Measurements from ENCODE around the gene PLSCR2.
A peak's percentile ranks its signal among the peaks of the same experiment; 100 is the strongest.

Gene PLSCR2

DNA sequence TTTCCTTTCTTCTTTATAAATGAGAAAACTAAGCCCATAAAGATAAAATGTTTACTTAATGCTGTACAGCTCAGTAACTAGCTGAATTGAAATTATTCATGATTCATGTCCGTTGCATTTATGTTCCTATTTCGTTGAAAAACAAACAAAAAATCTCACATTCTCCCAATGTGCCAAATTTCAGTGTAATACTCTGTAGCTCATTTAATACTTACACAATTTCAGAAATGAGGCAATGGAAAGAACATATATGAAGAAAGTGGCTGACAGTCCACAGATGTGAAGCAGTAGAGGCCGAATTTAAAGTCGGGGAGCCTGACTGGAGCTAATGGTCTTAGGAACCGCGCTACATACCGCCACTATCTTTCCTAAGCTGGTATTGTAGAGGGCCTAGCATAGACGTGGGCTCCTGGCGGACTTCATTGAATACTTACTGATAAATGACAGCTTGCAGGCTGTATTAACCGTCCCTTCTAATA is 651 bp downstream of the PLSCR2 start:
- peak overlapping the region; percentile 82 for H3K27ac ChIP-seq (ENCODE audit: low read length)
- H3K9me3 ChIP-seq (ENCODE audit: insufficient read depth, low read length), result no peaks in the 10 kb centered on the region
- peaks cover 59% of the 10 kb centered on the region for H3K4me1 ChIP-seq (ENCODE audit: low read length)
- TF ChIP-seq, protein P1, sequence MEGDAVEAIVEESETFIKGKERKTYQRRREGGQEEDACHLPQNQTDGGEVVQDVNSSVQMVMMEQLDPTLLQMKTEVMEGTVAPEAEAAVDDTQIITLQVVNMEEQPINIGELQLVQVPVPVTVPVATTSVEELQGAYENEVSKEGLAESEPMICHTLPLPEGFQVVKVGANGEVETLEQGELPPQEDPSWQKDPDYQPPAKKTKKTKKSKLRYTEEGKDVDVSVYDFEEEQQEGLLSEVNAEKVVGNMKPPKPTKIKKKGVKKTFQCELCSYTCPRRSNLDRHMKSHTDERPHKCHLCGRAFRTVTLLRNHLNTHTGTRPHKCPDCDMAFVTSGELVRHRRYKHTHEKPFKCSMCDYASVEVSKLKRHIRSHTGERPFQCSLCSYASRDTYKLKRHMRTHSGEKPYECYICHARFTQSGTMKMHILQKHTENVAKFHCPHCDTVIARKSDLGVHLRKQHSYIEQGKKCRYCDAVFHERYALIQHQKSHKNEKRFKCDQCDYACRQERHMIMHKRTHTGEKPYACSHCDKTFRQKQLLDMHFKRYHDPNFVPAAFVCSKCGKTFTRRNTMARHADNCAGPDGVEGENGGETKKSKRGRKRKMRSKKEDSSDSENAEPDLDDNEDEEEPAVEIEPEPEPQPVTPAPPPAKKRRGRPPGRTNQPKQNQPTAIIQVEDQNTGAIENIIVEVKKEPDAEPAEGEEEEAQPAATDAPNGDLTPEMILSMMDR (IDR thresholded peaks at IDR 0.05; ENCODE audit: low read depth, low read length), result no peak
- TF ChIP-seq EZH2phosphoT487 (IDR thresholded peaks at IDR 0.05; ENCODE audit: low read depth), result no peak
- no peaks in the 10 kb centered on the region for H4K20me1 ChIP-seq (ENCODE audit: insufficient read depth, low read length)
- peak overlapping the region; percentile 84 for H3K4me2 ChIP-seq (ENCODE audit: low read length)
- no peaks in the 10 kb centered on the region for H3K27me3 ChIP-seq (ENCODE audit: low read depth, low read length)
- H3K4me3 ChIP-seq (ENCODE audit: low read length), result peak overlapping the region; percentile 83
- H3K9ac ChIP-seq (ENCODE audit: low read length), result peak overlapping the region; percentile 83
- no peaks in the 10 kb centered on the region for H3K79me2 ChIP-seq (ENCODE audit: low read length)
- no peaks in the 10 kb centered on the region for H3K36me3 ChIP-seq (replicated peaks; ENCODE audit: low read depth, low read length)
- peak overlapping the region; percentile 81 for H2AFZ ChIP-seq (ENCODE audit: low read depth, low read length)

- no peaks in the 10 kb centered on the region for H3K79me2 ChIP-seq (ENCODE audit: low read length)
- no peaks in the 10 kb centered on the region for H3K36me3 ChIP-seq (replicated peaks; ENCODE audit: low read depth, low read length)
- TF ChIP-seq, protein P1 (IDR thresholded peaks at IDR 0.05; ENCODE audit: low read depth, low read length), result no peak
- no peak for TF ChIP-seq EZH2phosphoT487 (IDR thresholded peaks at IDR 0.05; ENCODE audit: low read depth)
- peak overlapping the region; percentile 81; the same call in 1 of the 2 replicates for H2AFZ ChIP-seq (ENCODE audit: low read depth, low read length)
- peak overlapping the region; percentile 83 for H3K4me3 ChIP-seq (ENCODE audit: low read length)
- peak overlapping the region; percentile 82 for H3K27ac ChIP-seq (ENCODE audit: low read length)
- H3K9me3 ChIP-seq (ENCODE audit: insufficient read depth, low read length), result no peaks in the 10 kb centered on the region
- peak overlapping the region; percentile 84 for H3K4me2 ChIP-seq (ENCODE audit: low read length)
- peak overlapping the region; percentile 83 for H3K9ac ChIP-seq (ENCODE audit: low read length)
- no peaks in the 10 kb centered on the region for H4K20me1 ChIP-seq (ENCODE audit: insufficient read depth, low read length)
- H3K4me1 ChIP-seq (ENCODE audit: low read length), result peaks cover 59% of the 10 kb centered on the region
- no peaks in the 10 kb centered on the region for H3K27me3 ChIP-seq (ENCODE audit: low read depth, low read length)
These were observed 1.1 kb downstream of the PLSCR2 start for GRCh38 chr3:146468234-146468633.

DNA sequence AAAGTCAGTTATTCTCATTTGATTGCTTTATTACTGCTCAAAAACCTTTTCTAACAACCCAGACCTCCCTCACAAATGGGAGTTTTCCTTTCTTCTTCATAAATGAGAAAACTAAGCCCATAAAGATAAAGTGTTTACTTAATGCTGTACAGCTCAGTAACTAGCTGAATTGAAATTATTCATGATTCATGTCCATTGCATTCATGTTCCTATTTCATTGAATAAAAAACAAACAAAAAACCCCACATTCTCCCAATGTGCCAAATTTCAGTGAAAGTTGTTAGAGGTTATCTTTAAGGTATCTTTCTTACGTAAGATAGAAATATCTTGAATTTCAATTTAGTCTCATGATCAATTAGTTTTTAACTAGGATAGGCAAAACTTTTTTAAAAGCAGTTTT is 2.8 kb downstream of the PLSCR2 start:
- no peaks in the 10 kb centered on the region for H3K27me3 ChIP-seq (ENCODE audit: low read depth, low read length)
- no peak for TF ChIP-seq EZH2phosphoT487 (IDR thresholded peaks at IDR 0.05; ENCODE audit: low read depth)
- TF ChIP-seq, protein P1 (IDR thresholded peaks at IDR 0.05; ENCODE audit: low read depth, low read length), result no peak
- H3K27ac ChIP-seq (ENCODE audit: low read length), result no peak overlapping the region
- H3K36me3 ChIP-seq (replicated peaks; ENCODE audit: low read depth, low read length), result no peaks in the 10 kb centered on the region
- H3K4me1 ChIP-seq (ENCODE audit: low read length), result peaks cover 52% of the 10 kb centered on the region
- H3K4me2 ChIP-seq (ENCODE audit: low read length), result 0 out of 2 replicates have a peak overlapping the region, but pooled peaks have one; percentile 5
- no peak overlapping the region for H3K4me3 ChIP-seq (ENCODE audit: low read length)
- no peaks in the 10 kb centered on the region for H3K9me3 ChIP-seq (ENCODE audit: insufficient read depth, low read length)
- H4K20me1 ChIP-seq (ENCODE audit: insufficient read depth, low read length), result no peaks in the 10 kb centered on the region
- H2AFZ ChIP-seq (ENCODE audit: low read depth, low read length), result no peak overlapping the region
- no peaks in the 10 kb centered on the region for H3K79me2 ChIP-seq (ENCODE audit: low read length)
- no peak overlapping the region for H3K9ac ChIP-seq (ENCODE audit: low read length)

DNA sequence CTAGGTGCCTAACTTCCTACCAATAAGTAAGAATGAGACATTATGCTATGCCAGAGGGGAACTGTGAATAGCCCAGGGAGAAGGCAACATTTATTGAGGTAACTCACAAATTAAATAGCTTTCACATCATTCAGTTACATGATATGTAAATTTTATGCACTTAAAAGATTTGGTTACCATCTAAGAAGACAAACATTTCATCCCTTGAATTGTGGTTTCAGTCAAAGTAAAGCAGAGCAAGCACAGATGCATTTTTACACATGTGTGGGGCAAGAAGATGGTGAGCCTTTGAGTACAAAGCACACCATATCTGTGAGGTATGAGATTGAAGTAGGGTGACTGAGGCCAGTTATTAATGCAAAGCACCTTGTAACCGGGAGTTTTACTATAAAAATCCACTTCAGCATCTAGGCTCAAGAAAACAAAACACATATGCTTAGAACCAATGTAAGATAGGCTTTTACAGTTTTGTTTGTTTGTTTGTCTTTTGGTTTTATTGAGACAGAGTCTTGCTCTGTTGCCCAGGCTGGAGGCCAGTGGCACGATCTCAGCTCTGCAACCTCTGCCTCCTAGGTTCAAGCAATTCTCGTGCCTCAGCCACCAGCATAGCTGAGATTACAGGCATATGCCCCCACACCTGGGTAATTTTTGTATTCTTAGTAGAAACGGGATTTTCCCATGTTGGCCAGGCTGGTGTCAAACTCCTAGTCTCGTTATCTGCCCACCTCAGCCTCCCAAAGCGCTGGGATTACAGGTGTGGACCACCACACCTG is 3.5 kb downstream of the PLSCR2 start:
- no peak overlapping the region; the same call in 1 of the 2 replicates for H3K27ac ChIP-seq (ENCODE audit: low read length)

More for the DNA sequence above, 3.5 kb downstream of the PLSCR2 start:
- Histone ChIP-seq H3K36me3 (replicated peaks; ENCODE audit: low read depth, low read length) (no peaks in the 10 kb centered on the region), H3K4me3 (ENCODE audit: low read length) (no peak overlapping the region), H3K9me3 (ENCODE audit: insufficient read depth, low read length) (no peaks in the 10 kb centered on the region), H3K79me2 (ENCODE audit: low read length) (no peaks in the 10 kb centered on the region), H4K20me1 (ENCODE audit: insufficient read depth, low read length) (no peaks in the 10 kb centered on the region), H3K9ac (ENCODE audit: low read length) (no peak overlapping the region), H3K4me2 (ENCODE audit: low read length) (peak overlapping the region; percentile 19), H2AFZ (ENCODE audit: low read depth, low read length) (no peak overlapping the region), H3K4me1 (ENCODE audit: low read length) (peaks cover 52% of the 10 kb centered on the region), H3K27me3 (ENCODE audit: low read depth, low read length) (no peaks in the 10 kb centered on the region)
- no peak for TF ChIP-seq EZH2phosphoT487 (IDR thresholded peaks at IDR 0.05; ENCODE audit: low read depth)
- TF ChIP-seq, protein P1 (IDR thresholded peaks at IDR 0.05; ENCODE audit: low read depth, low read length), result no peak
